Renal cortex interstitium (tissue), 11 donors: ENCODE data around the gene NFKBIB. TPM values are rescaled to one million over a fixed set of nuclear protein-coding genes. Genes with fewer than 3 reads are reported as not detected.
"Not testable (repeated sequence)": the region's sequence is repeated elsewhere in the genome, so short reads cannot be mapped to it uniquely, and the experiment has no call there.

Experiments used
- DNase-seq, 11 donors: peaks; one replicate each; pipeline ENCODE4 v3.0.0-alpha.2; 2013; ENCODE audit warnings: low read depth in 9 of 11, low spot score in 4 of 11; ENCODE audit errors: extremely low read depth in 1 of 11
- polyA plus RNA-seq, 3 donors: library from polyadenylated mRNA; unstranded; fragments of 120-200 nt; gene quantifications; one replicate each; pipeline ENCODE4 v1.2.1, GENCODE V29; 2013; ENCODE audit not compliant: insufficient read length in 3 of 3

Gene NFKBIB
- polyA plus RNA-seq, 3 donors, result 6.4 to 11.0 (median 10.4) TPM

DNA sequence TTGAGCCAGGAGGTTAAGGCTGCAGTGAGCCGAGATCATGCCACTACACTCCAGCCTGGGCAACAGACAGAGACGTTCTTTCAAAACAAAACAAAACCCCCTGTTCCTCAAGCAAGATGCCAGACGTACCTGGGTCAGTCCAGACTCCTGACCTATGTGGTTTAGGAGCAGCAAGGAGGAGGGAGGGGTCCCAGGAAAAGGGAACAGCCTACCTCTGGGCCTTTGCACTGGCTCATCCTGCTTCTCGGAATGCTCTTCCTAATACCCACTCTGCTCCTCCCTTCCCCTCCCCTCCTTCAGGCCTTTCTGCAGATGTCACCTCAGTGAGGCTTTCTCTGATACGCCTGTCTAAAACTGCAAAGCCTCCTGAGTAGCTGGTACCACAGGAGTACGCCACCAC lies 31.2 kb upstream of the NFKBIB start:
- no peak for DNase-seq

DNA sequence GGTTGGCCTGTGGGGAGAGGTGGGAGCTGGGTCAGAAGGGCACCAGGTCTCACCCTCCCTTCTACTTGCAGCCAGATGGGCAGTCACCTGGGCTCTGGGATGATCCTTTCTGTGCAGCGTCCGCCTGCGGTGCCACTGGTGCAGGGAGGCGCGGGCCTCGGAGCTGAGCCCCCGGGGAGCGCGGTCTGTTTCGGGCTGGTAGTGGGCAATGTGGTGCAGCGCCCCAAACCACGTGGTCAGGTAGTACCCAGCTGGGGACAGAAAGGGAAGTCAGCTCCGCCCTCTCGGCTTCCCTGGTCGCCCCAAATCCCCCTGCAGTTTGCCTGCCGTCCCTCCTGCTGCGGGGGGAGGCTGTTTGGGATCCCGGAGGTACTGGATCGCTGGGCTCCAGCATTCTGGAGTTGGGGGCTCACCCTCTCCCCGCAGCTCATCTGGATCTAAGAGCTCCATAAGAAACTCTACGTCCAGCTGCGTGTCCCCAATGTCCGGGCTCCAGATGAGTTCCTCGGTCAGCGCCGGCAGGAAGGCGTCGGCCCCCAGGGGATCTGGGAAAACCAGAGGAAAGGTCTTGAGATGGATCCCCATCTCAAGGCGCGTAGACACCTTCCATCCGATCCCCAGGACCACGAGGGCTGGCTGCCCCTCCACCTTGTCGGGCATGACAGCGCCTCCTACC lies 30.5 kb upstream of the NFKBIB start:
- DNase-seq, result no peak

DNA sequence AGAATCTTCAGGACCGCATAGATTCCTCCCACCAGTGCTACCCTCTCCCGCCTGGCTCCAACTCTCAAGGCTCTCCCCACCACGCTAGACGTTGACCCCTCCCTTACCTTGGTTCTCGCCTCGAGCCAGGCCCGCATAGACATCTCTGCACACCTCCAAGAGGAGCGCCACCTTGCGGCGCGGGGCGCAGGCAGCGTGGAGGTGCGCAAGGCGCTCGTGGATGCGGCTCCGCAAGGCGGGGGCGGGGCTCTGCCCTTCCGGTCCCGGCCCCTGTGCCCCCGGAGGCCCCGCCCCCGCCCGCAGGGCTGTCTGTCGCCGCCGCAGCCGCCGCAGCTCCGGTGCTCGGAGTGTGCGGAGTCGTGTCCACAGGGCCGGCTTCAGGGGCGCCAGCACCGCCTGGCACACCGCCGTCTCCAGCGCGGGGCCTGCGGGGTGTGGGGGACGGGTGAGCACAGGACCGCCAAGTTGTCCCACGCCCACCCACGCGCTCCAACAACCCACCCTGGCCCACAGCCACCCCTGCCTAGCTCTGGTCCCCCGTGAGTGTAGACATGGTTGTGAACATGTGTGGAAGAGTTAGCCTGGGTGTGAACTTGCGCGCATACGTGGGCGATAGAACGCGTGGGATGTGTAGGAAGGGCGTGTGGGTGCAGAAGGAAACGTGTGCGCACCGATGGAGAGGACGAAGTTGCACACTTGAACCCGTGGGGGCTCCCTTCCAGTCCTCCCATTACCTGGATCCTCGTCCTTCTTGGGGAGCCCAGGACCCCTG lies 29.7 kb upstream of the NFKBIB start:
- no peak for DNase-seq

DNA sequence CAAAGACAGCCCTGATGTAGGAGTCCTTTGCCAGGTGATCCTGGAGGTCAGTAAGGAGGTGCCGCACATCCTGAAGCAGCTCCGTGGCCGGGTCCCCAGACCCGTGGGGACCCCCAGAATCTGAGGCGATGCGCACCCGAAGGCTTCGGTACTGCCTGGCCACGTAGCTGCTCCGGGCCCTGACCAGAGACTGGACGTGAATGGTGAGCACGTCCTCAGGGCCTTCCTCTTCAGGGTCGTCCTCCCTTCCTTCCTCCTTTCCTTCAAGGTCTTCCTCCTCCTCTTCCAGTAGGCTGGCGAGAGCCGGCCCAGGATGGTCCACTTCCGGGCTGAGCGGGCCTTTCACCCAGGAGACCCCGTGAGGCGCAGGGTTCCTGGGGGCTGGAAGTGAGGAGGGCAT lies 29.2 kb upstream of the NFKBIB start:
- no peak for DNase-seq

DNA sequence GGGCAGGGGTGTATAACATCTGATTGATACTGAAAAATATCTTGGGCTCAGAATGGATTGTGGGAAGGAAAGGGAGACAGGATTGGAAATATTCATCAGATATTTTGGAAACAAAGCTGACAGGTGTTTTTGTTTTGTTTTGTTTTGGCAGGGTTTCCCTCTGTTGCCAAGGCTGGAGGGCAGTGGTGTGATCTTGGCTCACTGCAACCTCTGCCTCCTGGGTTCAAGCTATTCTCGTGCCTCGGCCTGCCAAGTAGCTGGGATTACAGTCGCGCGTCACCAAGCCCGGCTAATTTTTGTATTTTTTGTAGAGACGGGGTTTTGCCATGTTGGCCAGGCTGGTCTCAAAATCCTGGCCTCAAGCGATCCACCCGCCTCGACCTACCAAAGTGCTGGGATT lies 26.4 kb upstream of the NFKBIB start:
- DNase-seq, result not testable (repeated sequence)

DNA sequence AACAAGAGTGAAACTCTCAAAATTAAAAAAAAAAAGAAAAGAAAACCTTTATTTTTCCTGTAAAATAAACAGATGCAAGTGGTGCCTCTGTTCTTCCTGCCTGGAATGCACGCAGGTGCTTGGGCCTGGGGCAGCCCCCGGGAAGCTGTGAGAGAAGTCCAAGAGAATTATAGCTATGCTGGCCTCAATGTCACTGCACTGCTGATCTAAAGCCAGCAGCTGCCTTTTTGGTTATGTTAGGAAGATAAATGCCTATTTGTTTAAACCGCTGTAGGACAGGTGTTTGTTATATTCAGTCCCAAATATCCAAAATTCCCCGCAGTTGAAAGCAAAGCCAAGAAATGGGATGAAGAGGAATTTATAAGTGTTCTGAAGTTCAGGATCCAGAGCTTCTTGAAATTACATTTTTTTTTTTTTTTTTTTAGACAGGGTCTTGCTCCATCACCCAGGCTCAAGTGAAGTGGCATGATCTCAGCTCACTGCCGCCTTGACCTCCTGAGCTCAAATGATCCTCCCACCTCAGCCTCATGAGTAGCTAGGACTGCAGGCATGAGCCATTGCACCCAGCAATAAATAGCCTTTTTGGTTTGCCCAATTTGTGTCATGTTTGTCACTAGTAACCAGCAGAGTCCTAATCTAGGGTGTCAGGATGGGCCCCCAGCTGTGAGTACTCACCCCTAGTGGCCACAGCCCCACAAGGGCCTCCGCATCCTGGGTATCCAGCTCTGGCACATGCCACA lies 23.9 kb upstream of the NFKBIB start:
- no peak for DNase-seq

DNA sequence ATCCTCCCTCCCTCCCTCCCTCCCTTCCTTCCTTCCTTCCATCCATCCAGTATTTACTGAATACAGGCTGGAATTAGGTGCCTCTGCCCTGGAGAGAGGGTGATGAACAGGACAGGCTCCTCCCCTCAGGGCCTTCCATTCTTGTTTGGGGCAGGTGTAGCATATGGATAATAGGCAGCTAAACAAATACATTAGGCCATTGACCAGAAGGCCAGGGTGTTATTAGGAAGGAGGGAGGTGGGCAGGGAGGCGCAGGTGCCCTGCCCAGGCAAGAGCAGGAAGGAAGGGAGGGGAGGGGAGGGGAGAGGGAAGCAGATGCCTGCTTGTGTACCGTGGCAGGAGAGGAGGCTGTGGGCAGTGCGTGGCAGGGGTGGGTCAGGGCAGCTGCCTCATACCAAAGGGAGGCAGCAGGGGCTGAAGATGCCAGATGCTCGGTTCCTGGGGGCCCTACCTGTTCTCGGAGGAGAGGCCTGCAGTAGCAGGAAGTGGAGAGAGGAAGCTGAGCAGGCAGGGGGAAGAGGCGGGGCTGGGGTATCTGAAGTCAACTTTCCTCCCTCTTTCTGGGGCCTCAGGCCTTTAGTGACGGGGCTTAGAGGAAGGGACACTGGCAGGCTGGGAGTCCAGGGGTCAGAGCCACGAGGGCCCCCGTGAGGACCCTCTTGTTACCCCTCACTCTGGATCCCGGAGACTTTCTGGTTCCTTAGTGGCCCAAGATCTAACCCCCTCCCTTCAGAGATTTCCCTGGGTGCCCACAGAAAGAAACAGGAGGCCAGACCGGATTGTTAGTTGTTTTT lies 21.8 kb upstream of the NFKBIB start, which contains the start of gene RINL:
TSS of gene RINL (minus strand) at position 495 of the 794 bp plus-strand sequence. CDS start 1,533 bp downstream, outside the sequence.
- DNase-seq, result no peak

DNA sequence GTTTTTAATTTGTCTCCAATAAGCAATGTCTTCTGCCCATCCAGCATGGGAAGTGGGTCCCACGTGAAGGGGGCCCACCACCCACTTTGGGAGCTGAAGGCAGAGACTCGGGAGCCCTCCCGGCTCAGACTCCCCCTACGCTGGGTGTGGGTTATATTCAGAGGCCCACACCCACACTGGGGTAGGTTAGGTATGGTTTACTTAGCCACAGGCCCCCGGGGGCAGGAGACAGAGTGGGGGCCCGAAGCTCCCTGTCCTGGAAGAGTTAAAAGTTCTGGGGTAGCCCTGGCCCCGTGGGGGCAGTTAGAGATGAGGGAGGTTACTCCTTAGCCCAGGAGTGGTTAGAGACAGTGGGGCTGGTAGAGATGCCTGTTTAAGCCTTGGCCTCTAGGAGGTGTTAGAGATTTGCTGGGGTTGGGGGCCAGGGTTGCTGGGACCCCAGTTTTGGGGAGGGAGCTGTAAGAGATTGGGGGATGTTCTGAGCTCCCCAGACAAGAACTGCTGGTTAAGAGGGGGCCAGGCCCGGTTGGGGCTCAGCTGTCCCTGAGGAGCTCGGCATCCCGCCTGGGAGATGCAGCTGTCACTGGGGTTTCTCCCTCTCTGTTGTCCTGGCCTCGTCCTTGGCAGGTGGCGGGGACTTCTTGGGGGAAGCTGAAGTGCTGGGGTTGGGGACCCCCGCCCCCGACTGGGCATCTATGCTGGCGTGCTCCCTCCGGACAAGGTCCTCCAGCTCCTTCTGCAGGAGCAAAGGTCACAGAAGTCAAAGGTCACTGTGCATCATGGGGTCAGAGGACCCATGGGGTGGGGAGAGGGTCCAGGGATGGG lies 21.0 kb upstream of the NFKBIB start:
- no peak for DNase-seq

DNA sequence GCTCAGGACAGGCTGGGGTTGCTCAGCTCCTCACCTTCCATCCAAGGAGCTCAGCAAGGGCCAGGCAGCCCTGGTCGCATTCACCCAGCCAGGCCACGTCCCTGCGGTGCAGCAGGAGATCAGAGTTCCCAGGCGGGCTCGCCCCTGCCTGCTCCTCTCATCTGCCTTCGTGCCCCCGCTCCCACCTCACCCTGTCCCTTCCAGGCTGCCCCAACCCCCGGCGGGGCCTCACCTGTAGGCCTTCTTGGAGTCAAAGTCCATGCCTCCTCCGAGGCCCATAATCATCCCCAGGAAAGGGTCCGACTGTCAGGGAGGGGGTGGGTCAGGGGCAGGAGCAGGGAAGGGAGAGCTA lies 20.4 kb upstream of the NFKBIB start:
- DNase-seq, result no peak

DNA sequence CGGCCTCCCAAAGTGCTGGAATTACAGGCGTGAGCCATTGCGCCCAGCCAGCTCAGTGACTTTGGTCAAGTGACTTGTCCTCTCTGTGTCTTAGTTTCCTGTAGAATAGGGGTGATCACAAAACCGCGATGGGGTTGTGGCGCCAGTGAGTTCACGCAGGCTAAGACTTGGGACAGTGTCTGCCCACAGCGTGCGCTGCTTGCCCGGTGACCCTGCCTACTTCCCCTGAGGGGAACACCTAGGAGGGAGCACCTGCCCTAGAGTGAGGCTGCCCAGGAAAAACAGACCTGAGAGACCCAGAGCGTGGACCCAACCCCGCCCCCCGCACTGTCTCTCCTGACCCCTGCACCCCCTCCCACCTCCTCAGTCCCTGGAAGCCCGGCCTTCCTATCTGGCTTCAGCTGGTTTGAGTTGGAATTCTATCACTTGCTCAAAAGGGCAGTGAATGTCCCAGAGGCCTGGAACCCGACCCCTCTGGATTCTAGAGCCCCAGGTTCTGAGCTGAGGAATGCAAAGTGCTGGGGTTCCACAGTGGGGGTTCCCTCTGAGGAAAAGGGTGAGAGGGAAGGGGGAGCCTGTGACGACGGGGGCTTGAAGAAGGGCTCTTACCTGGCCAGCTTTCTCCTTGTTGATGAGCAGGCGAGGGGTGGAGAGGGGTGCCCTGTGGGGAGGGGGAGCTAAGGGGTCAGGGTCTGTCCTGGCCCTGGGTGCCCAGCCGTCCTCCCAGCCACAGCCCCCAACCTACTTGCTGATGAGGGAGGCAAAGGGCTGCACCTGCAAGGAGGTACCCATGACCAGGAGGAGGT lies 19.5 kb upstream of the NFKBIB start:
- no peak for DNase-seq

DNA sequence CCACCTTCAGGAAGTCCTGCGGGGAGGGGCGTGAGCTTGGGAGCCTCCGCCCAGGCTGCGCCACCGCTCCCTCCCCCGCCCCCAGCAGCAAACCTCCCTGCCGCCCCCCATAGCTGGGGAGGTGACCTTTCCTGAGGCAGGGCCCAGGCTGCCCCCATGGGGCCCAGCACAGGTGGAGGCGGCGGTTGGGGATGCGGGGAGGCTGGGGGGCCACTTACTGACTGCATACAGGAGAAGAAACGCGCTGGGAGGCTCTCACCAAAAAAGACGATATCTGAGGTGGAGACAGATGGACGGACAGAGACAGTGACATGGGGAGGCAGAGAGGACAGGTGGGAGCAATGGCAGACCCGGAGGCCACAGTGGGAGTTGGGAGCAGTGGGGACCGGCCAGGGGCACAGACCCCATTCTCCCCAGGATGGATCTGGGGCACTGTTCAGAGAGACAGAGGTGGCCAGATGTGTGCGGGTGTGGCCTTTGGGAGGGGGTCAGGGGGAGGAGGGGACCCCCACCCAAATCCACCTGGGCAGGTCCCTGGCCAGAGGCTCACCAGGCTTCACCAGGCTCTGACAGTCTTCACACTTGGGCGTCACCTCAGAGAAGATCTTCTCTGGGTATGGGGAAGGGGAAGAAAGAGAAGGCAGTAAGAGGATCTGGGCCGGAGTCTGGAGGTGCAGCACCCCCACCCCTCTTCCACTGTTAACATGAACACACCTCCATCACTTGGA lies 18.7 kb upstream of the NFKBIB start:
- DNase-seq, result no peak

DNA sequence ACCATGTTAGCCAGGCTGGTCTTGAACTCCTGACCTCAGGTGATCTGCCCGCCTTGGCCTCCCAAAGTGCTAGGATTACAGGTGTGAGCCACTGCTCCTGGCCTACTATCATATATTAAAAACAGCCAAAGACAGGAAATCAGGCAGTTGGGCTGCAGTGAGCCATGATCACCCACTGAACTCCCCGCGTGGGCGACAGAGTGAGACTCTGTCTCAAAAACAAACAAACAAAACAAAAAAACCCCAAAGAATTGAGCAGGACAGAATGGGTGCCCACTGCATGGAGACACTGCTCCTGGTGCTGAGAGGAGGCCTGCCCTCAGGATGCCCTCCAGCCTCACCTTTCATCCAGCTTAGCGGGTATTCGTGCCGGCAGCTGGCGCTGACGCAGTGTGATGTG lies 16.5 kb upstream of the NFKBIB start:
- no peak for DNase-seq

DNA sequence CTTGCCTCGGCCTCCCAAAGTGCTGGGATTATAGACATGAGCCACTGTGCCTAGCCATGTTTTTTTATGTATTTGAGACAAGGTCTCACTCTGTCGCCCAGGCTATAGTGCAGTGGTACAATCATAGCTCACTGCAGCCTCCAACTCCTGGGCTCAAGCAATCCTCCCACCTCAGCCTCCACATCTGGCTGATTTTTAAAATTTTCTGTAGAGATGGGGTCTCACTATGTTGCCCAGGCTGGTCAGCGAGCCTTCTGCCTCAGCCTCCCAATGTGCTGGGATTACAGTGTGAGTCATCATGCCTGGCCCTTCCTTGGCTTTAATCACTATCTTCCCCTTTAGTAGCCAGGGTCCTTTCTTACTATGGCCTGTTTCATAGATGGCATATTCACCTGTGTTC lies 15.1 kb upstream of the NFKBIB start:
- DNase-seq, result not testable (repeated sequence)

DNA sequence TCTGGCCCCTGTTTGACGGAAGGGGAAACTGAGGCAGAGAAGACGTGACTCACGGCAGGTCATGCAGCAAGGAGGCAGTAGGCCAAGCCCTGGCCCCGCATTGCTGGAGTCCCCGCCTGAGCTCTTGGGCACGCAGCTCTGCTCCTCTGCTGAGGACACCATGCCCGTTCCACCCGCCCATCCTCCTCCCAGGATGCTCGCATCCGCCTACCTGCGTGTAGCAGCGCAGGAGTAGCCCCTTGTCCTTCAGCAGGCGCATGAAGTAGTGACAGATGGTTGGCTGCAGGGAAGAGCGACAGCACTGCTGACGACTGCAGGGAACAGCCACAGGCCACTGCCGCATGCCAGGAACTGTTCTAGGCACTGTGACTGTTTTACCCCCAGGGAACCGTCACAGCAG lies 10.9 kb upstream of the NFKBIB start:
- DNase-seq, result no peak

DNA sequence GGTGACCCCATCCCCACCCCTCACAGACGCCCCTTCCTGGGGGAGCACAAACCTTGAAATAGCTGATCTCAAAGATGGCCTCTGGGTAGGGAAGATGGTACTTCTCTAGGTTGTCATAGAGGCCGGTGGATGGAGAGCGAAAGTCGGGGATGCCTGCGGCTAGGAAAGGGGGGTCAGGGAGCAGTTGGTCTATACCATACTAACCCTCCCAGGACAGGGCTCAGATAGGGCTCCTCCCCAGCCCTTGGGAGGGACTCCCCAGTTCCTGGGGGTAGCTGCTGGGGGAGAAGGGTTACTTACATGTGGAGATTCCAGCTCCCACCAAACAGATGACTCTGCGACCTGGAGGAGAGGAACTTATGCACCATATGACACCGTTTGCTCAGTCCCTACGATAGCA lies 10.0 kb upstream of the NFKBIB start:
- DNase-seq, result no peak

DNA sequence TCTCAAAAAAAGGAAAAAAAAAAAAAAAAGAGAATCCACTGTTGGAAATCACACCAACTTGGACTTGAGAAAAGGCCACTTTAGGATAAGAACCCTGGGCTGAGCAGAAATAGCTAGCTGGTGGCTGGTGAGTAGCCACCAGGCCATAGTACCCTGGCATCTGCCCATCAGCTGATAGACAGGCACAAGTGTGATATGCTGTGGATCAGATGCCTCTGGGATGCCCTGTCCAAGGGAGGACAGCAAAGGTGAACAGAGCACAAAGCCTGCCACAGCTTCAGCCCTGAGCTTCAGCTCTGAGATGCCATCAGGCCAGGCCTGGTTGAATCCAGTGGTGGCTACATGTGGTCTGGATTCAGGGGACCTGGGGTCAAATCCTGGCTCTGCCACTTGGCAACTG lies 9.1 kb upstream of the NFKBIB start:
- DNase-seq, result no peak

DNA sequence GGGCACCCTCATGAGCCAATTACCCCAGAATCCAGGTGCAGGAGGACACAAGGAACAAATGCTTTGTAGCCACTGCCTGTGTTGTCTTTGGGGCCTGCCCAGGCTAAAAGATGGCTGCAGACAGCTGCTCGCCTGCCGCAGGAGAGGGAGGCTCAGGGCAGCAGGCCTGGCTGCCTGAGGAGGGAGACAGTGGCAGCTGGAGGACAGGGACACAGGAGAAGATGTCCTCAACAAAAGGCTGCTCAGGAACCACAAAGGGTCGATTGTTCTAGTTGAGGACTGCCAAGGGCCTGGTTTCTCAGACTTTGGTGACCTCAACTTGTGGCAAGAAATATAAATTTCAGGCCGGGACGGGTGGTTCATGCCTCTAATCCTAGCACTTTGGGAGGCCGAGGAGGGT lies 8.0 kb upstream of the NFKBIB start:
- no peak for DNase-seq
